ENCODE data around the gene SLC38A1.

SLC38A1 gene

DNA sequence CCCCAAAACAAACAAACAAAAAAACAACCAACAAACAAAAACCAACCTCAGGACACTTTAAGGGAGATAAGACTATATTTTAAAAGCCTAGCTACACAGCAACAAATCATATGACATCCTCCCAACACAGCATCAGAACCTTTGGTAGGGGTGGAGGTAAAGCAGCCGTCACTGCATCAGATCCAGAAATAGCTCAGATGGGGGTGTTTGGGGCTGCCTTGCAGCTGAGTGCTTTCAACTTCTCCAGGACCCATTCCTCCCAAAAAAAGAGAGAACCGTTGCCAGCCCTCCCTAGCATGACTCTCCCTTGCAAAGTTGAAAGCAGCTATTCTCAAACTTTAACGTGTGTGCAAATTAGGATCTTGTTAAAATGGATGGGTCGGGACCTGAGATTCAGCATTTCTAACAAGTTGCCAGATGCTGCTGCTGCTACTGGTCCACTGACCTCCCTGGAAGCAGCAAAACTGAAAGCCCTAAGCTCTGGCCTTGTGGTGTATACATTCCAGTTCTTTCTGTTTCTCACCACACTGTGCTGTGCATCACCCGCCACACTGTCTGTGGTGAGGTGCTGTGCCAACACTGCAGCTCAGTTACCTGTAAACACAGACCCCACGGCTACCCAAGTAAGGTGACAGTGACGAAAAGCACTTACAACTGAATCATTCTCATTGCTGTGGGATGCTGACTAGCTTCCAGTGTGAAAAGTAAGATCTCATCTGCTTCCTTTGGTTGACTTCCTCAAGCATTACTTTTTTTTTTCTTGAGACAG, 54.0 kb downstream of the SLC38A1 start:
- H3K4me3 ChIP-seq (ENCODE audit: low read length): no peak overlapping the region
- no peak for DNase-seq (ENCODE audit: low read depth)
- no peaks in the 10 kb centered on the region for H3K27me3 ChIP-seq (replicated peaks; ENCODE audit: control insufficient read depth, insufficient read depth, low read length)
- H3K9ac ChIP-seq (ENCODE audit: low read length): no peak overlapping the region
- H3K36me3 ChIP-seq (ENCODE audit: control insufficient read depth, insufficient read depth, low read length, severe bottlenecking): no peaks in the 10 kb centered on the region
- peaks cover 10% of the 10 kb centered on the region for H3K4me1 ChIP-seq (ENCODE audit: control insufficient read depth, insufficient read depth, low read length)
- no peaks in the 10 kb centered on the region for H3K9me3 ChIP-seq (ENCODE audit: control insufficient read depth, low read length)

DNA sequence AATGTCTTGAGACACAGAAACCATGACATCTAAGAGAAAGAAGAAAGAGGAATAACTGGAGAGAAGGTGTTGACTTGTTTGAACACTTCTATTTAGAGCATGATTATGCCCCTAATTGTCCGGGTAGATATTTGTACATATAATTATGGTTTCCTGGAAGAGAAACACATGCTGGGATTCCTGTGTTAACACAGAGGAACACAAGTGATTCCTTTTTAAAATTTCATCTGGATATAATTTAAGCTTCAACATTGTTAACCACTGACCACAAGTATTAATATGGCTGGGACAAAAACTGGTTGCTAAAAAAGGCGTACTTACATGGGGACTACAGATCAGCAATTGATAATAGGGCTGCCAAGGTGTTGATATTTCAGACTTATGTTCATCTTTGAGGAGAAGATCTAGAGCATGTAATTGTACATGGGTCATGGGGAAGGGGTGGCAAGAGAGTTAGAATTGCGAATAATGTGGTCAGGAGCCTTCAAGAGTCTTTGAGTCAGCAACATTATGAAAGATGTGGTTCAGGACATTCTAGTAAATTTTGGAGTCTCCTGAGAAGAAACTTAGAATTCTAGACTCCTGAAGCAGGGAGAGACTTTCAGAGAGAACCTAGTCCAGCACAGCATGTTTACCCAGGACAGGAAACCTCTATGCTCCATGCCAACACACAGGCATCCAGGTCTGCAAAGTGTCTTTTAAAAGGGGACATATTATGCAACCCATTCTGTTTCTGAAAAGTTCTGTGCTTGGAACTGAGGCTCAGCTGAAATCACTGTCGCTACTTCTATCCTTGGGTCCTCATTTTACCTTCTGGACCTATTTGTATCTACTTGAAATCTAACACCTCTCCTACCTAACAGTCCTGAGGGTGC, 56.5 kb downstream of the SLC38A1 start:
- Histone ChIP-seq H3K27me3 (replicated peaks; ENCODE audit: control insufficient read depth, insufficient read depth, low read length) (no peaks in the 10 kb centered on the region), H3K4me1 (ENCODE audit: control insufficient read depth, insufficient read depth, low read length) (peaks cover 23% of the 10 kb centered on the region), H3K36me3 (ENCODE audit: control insufficient read depth, insufficient read depth, low read length, severe bottlenecking) (peaks cover 1% of the 10 kb centered on the region), H3K9ac (ENCODE audit: low read length) (no peak overlapping the region), H3K9me3 (ENCODE audit: control insufficient read depth, low read length) (no peaks in the 10 kb centered on the region), H3K4me3 (ENCODE audit: low read length) (no peak overlapping the region)
- peak; percentile 28 for DNase-seq (ENCODE audit: low read depth)

DNA sequence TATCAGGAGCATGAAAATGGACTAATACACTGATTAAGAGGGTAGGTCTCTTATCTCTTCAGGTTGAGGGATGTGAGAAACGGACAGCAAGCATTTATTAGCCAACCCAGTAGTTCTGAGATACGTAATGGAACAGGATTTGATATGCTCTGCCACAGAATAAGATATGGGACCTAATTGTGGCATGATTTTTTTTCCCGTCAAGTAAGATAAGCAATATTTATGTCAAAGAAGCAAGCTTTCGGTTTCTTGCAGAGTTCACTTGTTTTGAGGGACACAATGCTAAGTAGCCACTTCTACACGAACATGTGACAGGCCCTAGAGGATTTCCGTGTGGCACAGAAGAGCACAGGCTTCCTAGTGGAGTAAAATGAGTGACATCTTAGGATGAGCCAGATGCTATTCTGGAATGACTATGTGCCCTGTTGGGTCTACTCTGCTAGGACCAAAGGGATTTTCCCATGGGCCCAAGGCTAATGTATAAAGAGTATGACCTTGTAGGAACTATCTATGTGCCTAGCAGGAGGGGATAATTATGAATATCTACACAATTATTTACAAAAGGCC, 57.9 kb downstream of the SLC38A1 start:
- Histone ChIP-seq H3K27me3 (replicated peaks; ENCODE audit: control insufficient read depth, insufficient read depth, low read length) (no peaks in the 10 kb centered on the region), H3K9me3 (ENCODE audit: control insufficient read depth, low read length) (no peaks in the 10 kb centered on the region), H3K4me1 (ENCODE audit: control insufficient read depth, insufficient read depth, low read length) (peaks cover 23% of the 10 kb centered on the region), H3K36me3 (ENCODE audit: control insufficient read depth, insufficient read depth, low read length, severe bottlenecking) (peaks cover 8% of the 10 kb centered on the region), H3K9ac (ENCODE audit: low read length) (no peak overlapping the region), H3K4me3 (ENCODE audit: low read length) (no peak overlapping the region)
- no peak for DNase-seq (ENCODE audit: low read depth)

DNA sequence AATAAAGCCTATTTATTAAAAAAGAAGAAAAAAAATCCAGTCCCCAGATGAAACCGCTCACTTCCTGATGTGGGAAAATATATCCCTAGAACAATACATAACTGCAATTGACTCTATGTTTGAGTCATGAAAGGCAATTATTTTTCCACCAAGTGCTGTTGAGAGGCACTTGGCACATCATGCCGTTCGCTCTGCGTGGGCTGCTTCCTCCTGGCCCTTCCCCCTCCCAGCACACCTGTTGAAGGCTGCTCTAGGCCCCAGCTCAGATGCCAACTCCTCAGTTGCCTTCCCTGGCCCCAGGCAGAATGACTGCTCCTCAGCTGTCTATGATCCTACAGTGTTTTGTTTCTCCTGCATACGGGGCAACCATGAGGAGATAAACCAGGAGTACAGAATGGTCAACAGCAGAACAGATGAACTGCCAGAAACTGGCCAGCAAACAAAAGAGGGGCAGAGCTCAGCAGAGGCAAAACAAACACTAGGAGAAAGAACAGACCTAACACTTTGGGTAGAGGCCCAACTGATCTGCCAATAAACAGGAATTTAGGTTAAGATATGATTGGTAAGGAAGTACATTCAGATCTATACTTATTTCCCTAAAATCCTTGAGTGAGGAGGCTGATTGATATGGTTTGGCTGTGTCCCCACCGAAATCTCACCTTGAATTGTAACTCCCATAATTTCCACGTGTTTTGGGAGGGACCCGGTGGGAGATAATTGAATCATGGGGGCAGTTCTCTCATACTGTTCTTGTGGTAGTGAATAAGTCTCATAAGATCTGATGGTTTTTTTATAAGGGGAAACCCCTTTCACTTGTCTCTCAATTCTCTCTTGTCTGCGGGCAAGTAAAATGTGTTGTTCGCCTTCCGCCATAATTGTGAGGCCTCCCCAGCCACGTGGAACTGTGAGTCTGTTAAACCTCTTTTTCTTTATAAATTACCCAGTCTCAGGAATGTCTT, 58.6 kb downstream of the SLC38A1 start:
- Histone ChIP-seq H3K27me3 (replicated peaks; ENCODE audit: control insufficient read depth, insufficient read depth, low read length) (no peaks in the 10 kb centered on the region), H3K4me1 (ENCODE audit: control insufficient read depth, insufficient read depth, low read length) (peaks cover 23% of the 10 kb centered on the region), H3K9me3 (ENCODE audit: control insufficient read depth, low read length) (no peaks in the 10 kb centered on the region), H3K4me3 (ENCODE audit: low read length) (no peak overlapping the region), H3K36me3 (ENCODE audit: control insufficient read depth, insufficient read depth, low read length, severe bottlenecking) (peaks cover 8% of the 10 kb centered on the region), H3K9ac (ENCODE audit: low read length) (no peak overlapping the region)
- no peak for DNase-seq (ENCODE audit: low read depth)

DNA sequence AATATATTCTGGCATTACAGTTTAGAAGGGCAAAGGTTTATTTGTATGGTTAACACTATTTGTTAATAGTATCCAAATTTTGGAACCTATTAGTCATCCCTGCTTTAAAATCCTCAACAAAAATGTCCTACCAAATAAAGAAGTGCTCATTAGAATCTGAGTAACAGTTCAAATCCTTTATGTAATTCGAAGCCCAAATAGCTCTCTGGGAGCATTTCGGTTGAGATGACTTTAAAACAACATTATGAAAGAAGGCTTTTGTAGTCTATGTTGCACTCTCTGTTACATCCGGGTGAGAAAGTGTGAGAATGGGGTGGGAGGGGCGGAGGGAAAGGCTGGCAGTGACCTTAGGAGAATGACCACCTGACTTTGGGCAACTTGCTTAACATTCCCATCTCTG, 59.7 kb downstream of the SLC38A1 start:
- Histone ChIP-seq H3K4me3 (ENCODE audit: low read length) (peak overlapping the region; percentile 19), H3K9ac (ENCODE audit: low read length) (no peak overlapping the region), H3K36me3 (ENCODE audit: control insufficient read depth, insufficient read depth, low read length, severe bottlenecking) (peaks cover 14% of the 10 kb centered on the region), H3K4me1 (ENCODE audit: control insufficient read depth, insufficient read depth, low read length) (peaks cover 23% of the 10 kb centered on the region), H3K27me3 (replicated peaks; ENCODE audit: control insufficient read depth, insufficient read depth, low read length) (no peaks in the 10 kb centered on the region), H3K9me3 (ENCODE audit: control insufficient read depth, low read length) (no peaks in the 10 kb centered on the region)
- DNase-seq (ENCODE audit: low read depth): peak; percentile 70

DNA sequence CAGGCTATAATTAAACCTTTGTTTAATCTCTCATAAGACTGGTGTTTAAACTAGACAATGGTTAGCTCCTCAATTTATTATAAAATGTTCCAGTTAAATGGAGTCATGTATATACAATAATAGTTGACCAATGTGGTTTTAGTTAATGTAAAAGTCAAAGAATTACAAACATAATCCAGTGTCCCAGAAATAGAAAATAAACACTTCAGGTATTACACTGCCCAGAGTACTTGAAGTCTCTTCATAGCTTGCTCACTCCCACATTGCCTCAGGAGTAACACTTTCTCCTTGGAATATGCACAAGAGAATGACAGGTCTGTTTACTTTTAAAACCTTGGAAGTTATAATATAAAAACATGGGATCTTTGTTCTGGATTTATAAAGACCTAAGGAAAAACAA, 60.5 kb downstream of the SLC38A1 start:
- H3K4me1 ChIP-seq (ENCODE audit: control insufficient read depth, insufficient read depth, low read length): peaks cover 23% of the 10 kb centered on the region
- no peak overlapping the region for H3K9ac ChIP-seq (ENCODE audit: low read length)
- H3K9me3 ChIP-seq (ENCODE audit: control insufficient read depth, low read length): no peaks in the 10 kb centered on the region
- DNase-seq (ENCODE audit: low read depth): no peak
- no peaks in the 10 kb centered on the region for H3K27me3 ChIP-seq (replicated peaks; ENCODE audit: control insufficient read depth, insufficient read depth, low read length)
- no peak overlapping the region for H3K4me3 ChIP-seq (ENCODE audit: low read length)
- H3K36me3 ChIP-seq (ENCODE audit: control insufficient read depth, insufficient read depth, low read length, severe bottlenecking): peaks cover 22% of the 10 kb centered on the region

DNA sequence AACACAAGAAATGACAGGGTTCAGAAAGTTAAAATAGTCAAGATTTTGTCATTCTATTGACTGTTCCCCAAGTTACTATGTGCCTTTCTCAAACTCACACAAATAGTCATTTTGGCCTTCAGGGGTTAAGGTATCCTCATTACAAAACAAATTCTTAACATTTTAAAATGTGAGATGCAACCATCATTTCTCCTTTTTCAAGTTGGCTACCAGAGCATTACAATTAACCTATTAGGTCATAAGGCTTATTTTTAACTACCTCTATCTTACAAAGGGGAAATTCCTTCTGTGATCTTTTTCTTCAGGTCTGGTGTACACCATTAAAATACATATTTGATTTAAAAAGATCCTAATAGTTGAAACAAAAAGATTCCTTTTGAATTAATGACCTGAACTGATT, 61.2 kb downstream of the SLC38A1 start:
- no peak overlapping the region for H3K4me3 ChIP-seq (ENCODE audit: low read length)
- peaks cover 25% of the 10 kb centered on the region for H3K36me3 ChIP-seq (ENCODE audit: control insufficient read depth, insufficient read depth, low read length, severe bottlenecking)
- DNase-seq (ENCODE audit: low read depth): no peak
- H3K27me3 ChIP-seq (replicated peaks; ENCODE audit: control insufficient read depth, insufficient read depth, low read length): no peaks in the 10 kb centered on the region
- no peaks in the 10 kb centered on the region for H3K9me3 ChIP-seq (ENCODE audit: control insufficient read depth, low read length)
- no peak overlapping the region for H3K9ac ChIP-seq (ENCODE audit: low read length)
- peaks cover 23% of the 10 kb centered on the region for H3K4me1 ChIP-seq (ENCODE audit: control insufficient read depth, insufficient read depth, low read length)

DNA sequence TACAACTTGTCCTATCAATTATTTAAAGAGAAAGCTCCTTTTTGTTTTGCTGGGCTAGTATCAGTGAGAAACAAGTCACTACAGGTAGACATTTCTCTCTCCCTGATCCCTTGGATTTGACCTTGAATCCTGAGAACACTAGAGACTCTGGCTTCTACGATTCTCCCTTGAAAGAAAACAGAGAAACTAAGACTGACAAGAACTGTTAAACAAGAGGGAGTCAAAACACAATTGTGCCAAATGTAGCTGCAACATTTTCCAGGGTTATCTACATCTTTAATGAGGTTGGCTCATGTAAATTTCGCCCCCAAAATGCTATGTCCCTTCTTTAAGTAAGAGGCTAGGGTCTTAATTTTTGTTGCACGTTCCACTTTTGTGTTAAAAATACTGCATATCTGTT, 62.4 kb downstream of the SLC38A1 start:
- H3K9ac ChIP-seq (ENCODE audit: low read length): no peak overlapping the region
- no peak for DNase-seq (ENCODE audit: low read depth)
- H3K9me3 ChIP-seq (ENCODE audit: control insufficient read depth, low read length): no peaks in the 10 kb centered on the region
- peaks cover 19% of the 10 kb centered on the region for H3K4me1 ChIP-seq (ENCODE audit: control insufficient read depth, insufficient read depth, low read length)
- peaks cover 25% of the 10 kb centered on the region for H3K36me3 ChIP-seq (ENCODE audit: control insufficient read depth, insufficient read depth, low read length, severe bottlenecking)
- H3K27me3 ChIP-seq (replicated peaks; ENCODE audit: control insufficient read depth, insufficient read depth, low read length): no peaks in the 10 kb centered on the region
- H3K4me3 ChIP-seq (ENCODE audit: low read length): no peak overlapping the region

DNA sequence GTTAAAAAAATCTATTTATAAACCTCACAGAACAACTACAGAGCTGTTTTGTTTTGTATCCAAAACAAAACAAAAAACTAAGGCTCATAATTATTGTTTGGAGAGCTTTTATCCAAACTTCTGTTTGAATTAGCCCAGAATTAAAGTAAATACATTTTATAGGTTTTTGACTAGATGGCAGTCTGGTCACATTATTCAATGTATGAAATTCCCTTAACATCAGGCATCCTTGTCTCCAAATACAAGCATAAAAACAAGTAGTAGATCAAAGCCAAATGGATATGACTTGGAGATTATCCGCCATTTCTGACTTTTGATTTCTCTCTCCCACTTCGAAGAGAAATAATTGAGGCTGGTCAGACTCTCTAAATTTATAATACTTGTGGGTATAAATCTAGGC, 63.5 kb downstream of the SLC38A1 start:
- H3K4me1 ChIP-seq (ENCODE audit: control insufficient read depth, insufficient read depth, low read length): peaks cover 19% of the 10 kb centered on the region
- no peak overlapping the region for H3K9ac ChIP-seq (ENCODE audit: low read length)
- H3K36me3 ChIP-seq (ENCODE audit: control insufficient read depth, insufficient read depth, low read length, severe bottlenecking): peaks cover 30% of the 10 kb centered on the region

DNA sequence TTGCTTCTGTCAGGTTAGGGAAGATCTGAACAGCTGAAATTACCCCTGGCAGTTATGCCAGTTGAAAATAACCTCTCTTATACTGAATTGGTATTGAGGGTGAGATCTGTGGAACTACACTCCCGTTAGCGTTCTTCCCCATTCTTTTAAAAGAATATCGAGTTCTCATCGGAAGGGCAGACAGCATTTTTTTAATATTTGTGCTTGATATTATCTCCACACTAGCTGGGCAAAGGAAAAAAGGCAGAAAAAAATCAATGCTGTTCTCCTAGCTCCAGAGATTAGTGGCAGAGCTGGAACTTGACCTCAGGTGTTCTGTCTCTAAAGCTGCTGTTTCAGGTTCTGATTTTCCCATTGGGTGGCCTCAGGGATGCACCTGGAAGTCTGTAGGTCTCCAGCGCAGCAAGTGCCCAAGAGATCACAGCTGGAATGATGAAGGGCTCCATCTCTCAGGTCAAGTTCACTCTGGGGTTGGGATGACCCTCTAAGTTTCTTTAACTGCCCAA, 67.5 kb downstream of the SLC38A1 start:
- Histone ChIP-seq H3K9me3 (ENCODE audit: control insufficient read depth, low read length) (no peaks in the 10 kb centered on the region), H3K9ac (ENCODE audit: low read length) (no peak overlapping the region), H3K36me3 (ENCODE audit: control insufficient read depth, insufficient read depth, low read length, severe bottlenecking) (peaks cover 53% of the 10 kb centered on the region), H3K4me1 (ENCODE audit: control insufficient read depth, insufficient read depth, low read length) (no peaks in the 10 kb centered on the region), H3K4me3 (ENCODE audit: low read length) (no peak overlapping the region), H3K27me3 (replicated peaks; ENCODE audit: control insufficient read depth, insufficient read depth, low read length) (no peaks in the 10 kb centered on the region)
- no peak for DNase-seq (ENCODE audit: low read depth)

More for the DNA sequence above, 63.5 kb downstream of the SLC38A1 start:
- H3K4me3 ChIP-seq (ENCODE audit: low read length): no peak overlapping the region
- H3K27me3 ChIP-seq (replicated peaks; ENCODE audit: control insufficient read depth, insufficient read depth, low read length): no peaks in the 10 kb centered on the region
- no peaks in the 10 kb centered on the region for H3K9me3 ChIP-seq (ENCODE audit: control insufficient read depth, low read length)
- no peak for DNase-seq (ENCODE audit: low read depth)
